Measurements from ENCODE around the gene DNAH3. TPM values are rescaled to one million over a fixed set of nuclear protein-coding genes. Genes with fewer than 3 reads are reported as not detected.

The DNAH3 gene
- total and polyA plus RNA-seq, 2 of the 8 experiments (the other 6 are each of a cell fraction or from before 2014, with no cell fraction given): 0.57 to 0.71 TPM

- Histone ChIP-seq H3K79me1 (ENCODE audit: low read depth, low read length) (no peaks in the 10 kb centered on the region), H4K8ac (ENCODE audit: extremely low read depth, insufficient read depth, low read length) (no peak overlapping the region), H3K18ac (ENCODE audit: extremely low read depth, low read length) (no peak overlapping the region), H4K5ac (ENCODE audit: insufficient read length, low read depth, low read length) (no peak overlapping the region), H4K20me1 (replicated peaks in 1 of 2; ENCODE audit: control insufficient read depth in 1 of 2, insufficient read depth in 2 of 2, low read length in 2 of 2) (no peaks in the 10 kb centered on the region), H3K9me3 (ENCODE audit: insufficient read depth in 2 of 2, low read depth in 1 of 2, low read length in 1 of 2) (peaks cover 10% of the 10 kb centered on the region in 2 experiments), H3K4me1 (replicated peaks in 1 of 4; ENCODE audit: control insufficient read depth in 3 of 4, insufficient read depth in 4 of 4, low read length in 3 of 4) (no peaks in the 10 kb centered on the region), H3K9ac (replicated peaks in 1 of 4; ENCODE audit: extremely low read depth in 1 of 4, low read depth in 3 of 4, low read length in 3 of 4) (no peak overlapping the region), H2BK20ac (ENCODE audit: low read length) (no peak overlapping the region), H2BK15ac (ENCODE audit: low read length) (no peak overlapping the region), H2BK120ac (replicated peaks; ENCODE audit: low read depth, low read length) (no peak overlapping the region), H3K14ac (ENCODE audit: insufficient read length) (no peak overlapping the region), H3K79me2 (ENCODE audit: control insufficient read depth in 1 of 2, insufficient read depth in 2 of 2, low read length in 2 of 2) (no peaks in the 10 kb centered on the region), H3K27me3 (replicated peaks in 1 of 4; ENCODE audit: control insufficient read depth in 3 of 4, extremely low read depth in 1 of 4, insufficient read depth in 3 of 4, low read length in 3 of 4) (no peaks in the 10 kb centered on the region; a peak in 1 of 7 replicates), H3K23me2 (ENCODE audit: low read depth, low read length) (no peaks in the 10 kb centered on the region), H2BK12ac (ENCODE audit: low read depth, low read length) (no peak overlapping the region), H3K56ac (replicated peaks; ENCODE audit: insufficient read length, low read depth, low read length) (no peak overlapping the region), H3K23ac (ENCODE audit: insufficient read length) (no peak overlapping the region), H3K4me2 (ENCODE audit: insufficient read depth in 1 of 2, low read depth in 2 of 2, low read length in 2 of 2) (no peak overlapping the region), H2BK5ac (ENCODE audit: low read depth, low read length) (no peak overlapping the region), H3K27ac (ENCODE audit: low read depth, low read length) (no peak overlapping the region), H2AK5ac (ENCODE audit: low read depth, low read length) (no peak overlapping the region), H3K36me3 (ENCODE audit: control insufficient read depth in 2 of 4, insufficient read depth in 4 of 4, low read length in 3 of 4) (peaks cover 11 to 36% (median 31%) of the 10 kb centered on the region in 4 experiments), H2AFZ (ENCODE audit: low read length) (no peak overlapping the region), H4K91ac (replicated peaks; ENCODE audit: insufficient read length, low read length) (no peak overlapping the region), H3K4me3 (ENCODE audit: extremely low read depth in 1 of 4, insufficient read depth in 2 of 4, low read depth in 3 of 4, low read length in 4 of 4) (no peak overlapping the region), H3K4ac (replicated peaks; ENCODE audit: insufficient read length, low read depth, low read length) (no peak overlapping the region)
- FAIRE-seq: no peak
- ChIA-PET POLR2A (ENCODE audit: partially characterized antibody) (interaction anchor here (0.8 kb wide), 1 partner anchor 25 kb away, joined by 3 read pairs; the partner anchor contains the start of gene LDAF1), CTCF (ENCODE audit: partially characterized antibody) (interaction anchor here (3.1 kb wide), 1 partner anchor 117 kb away, joined by 18 read pairs; no protein-coding TSS in a partner anchor)
- 93% methylated on average over 3 of the region's 3 CpGs; no CpG with 5 or more reads in 1 of the 2 experiments for WGBS, 2 experiments (ENCODE audit: extremely low coverage in 1 of 2, insufficient coverage in 1 of 2, insufficient read length in 1 of 2, insufficient replicate concordance in 2 of 2, low coverage in 1 of 2, low lambda C conversion rate in 2 of 2, missing lambda C conversion rate in 1 of 2)
- no peak for DNase-seq (ENCODE audit: low read depth in 1 of 2, low spot score in 2 of 2)
- no peak for TF ChIP-seq CTBP2 (IDR thresholded peaks at IDR 0.05; ENCODE audit: borderline replicate concordance, insufficient read depth, insufficient read length, low read length)
- no peak for TF ChIP-seq CEBPB (IDR thresholded peaks at IDR 0.05; ENCODE audit: low read depth, low read length)
- TF ChIP-seq USF2 (IDR thresholded peaks at IDR 0.05; ENCODE audit: low read length): no peak
- TF ChIP-seq POU5F1 (IDR thresholded peaks at IDR 0.05; ENCODE audit: low read depth, low read length): no peak
Observed at GRCh38 chr16:21183995-21184394, 33.3 kb upstream of the DNAH3 start.

Measured in H1 (cell line).